Activated CD4-positive, alpha-beta T cell treated with anti-CD3 and anti-CD28 coated beads, Interleukin-2, Interleukin-6, amounts not matched to agents 100 ng/mL and 50 ng/mL, durations not matched to agents 16 hours and 8 hours (primary cell): ENCODE data around the gene ARMC12.
"Not testable (repeated sequence)": the region's sequence is repeated elsewhere in the genome, so short reads cannot be mapped to it uniquely, and the experiment has no call there.

Experiments
- DNase-seq: peaks from one replicate; pipeline ENCODE4 v3.0.0-alpha.2; 2020

Gene ARMC12

GRCh38 chr6:35718911-35719381, 17.9 kb upstream of the ARMC12 start:
- DNase-seq, result peak; percentile 61

DNA sequence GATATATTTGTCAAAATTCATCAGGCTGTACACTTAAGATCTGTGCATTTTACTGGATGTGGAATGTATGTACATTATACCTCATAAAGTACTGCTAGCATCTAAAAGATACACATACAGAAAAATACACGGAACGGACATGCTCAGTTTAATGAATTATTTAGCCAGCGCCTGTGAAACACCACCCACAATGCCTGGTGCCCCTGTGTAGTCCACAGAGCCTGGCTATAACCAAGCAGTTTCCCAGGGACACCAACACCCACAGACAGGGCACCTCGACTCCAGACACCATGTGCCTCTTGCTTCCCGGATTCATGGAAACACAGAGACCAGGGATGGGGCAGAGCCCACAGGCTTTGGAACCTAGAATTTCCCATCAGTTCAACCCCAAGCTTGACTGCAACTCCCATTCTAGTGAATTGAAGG, 17.4 kb upstream of the ARMC12 start:
- no peak for DNase-seq

- DNase-seq, result peak; percentile 32
These were observed 16.8 kb upstream of the ARMC12 start for GRCh38 chr6:35719830-35720733.

GRCh38 chr6:35722121-35722761, 14.6 kb upstream of the ARMC12 start:
- no peak for DNase-seq

DNA sequence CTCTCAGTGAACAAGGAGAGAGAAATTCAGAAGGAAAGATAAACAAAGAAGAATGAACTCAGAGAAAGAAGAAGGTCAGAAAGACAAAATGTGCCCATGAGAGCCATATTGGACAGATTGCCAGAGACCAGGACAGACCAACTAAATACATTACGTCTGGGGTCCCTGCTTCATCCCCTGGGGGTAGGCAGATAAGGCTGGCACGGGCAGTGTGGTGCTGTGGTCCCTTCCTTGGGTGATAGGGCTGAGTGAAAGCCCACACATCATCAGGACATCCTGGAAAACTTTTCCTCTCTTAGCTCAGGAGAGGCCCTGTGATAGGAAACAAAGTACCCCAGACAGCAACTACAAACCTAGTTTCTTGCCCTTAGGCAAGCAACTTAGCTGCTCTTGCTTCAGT, 13.2 kb upstream of the ARMC12 start:
- DNase-seq, result no peak

- DNase-seq, result no peak
These were observed 12.8 kb upstream of the ARMC12 start for GRCh38 chr6:35724059-35724458.

- DNase-seq, result no peak
These were observed 12.4 kb upstream of the ARMC12 start for GRCh38 chr6:35724471-35724870.

GRCh38 chr6:35725081-35725708, 11.6 kb upstream of the ARMC12 start:
- no peak for DNase-seq

DNA sequence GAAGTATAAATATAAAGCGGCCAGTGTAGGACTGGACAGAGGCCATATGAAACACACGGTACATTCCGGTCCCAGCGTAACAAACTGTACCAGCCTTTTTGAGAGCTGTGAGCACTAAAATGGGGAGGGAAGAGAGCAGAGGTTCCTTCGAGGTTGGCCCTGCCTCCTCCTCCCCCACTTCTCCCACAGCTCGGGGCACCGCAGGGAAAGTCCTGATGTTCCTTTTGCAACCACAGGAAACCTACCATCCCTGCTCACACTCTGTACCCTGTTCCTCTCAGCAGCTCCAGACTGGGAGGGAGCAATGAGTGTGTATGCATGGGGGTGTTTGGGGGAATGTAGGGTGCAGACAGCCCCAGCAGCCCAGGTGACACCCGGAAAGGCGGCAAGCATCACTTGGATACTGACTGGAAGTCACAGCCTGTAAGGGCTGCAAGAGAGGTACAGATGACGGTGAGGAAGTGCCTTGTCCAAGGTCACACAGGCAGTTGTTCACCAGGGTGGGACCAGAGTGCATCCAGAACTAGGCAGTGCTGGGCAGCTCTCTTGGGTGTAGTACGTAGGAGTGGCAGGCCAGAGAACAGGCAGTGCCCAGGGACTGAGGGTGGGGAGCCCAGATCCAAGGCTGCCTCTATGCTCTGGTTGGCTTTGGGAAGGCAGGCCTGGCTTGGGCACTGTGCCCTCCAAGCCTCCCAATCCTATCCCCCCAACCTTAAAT, 11.0 kb upstream of the ARMC12 start:
- no peak for DNase-seq

DNA sequence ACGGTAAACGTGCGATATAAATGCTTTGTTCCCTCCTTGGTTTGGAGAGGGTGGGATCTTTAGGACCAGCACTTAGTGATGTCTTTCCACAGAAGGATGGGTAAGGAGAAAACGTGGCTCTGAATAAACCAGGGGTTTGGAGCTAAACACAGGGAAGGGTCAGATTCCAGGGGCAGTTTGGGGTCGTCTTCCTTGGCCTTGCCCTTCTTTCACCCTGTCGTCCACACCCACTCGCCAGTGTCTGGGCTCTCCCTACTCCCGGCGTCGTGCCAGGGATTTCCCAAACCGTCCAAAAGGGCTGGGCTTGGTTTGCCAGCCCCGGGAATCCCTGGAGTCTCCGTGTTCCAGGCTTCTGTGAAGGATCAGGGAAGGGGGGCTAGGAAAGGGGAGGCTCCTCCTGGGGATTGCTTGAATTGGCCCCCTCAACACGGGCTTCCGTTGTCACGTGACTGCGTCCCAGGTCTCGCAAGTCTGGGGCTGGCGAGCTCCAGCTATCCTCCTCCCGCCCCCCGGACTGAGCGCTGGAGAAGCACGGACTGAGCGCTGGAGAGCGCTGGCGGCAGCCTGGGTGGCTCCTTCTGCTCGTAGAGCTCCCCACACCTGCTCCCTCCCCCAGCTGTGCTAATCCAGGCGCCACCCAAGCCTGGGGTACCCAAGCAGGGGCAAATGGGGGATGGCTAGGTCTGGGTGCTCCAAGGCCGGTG, 9.4 kb upstream of the ARMC12 start:
- DNase-seq, result peak; percentile 59

DNA sequence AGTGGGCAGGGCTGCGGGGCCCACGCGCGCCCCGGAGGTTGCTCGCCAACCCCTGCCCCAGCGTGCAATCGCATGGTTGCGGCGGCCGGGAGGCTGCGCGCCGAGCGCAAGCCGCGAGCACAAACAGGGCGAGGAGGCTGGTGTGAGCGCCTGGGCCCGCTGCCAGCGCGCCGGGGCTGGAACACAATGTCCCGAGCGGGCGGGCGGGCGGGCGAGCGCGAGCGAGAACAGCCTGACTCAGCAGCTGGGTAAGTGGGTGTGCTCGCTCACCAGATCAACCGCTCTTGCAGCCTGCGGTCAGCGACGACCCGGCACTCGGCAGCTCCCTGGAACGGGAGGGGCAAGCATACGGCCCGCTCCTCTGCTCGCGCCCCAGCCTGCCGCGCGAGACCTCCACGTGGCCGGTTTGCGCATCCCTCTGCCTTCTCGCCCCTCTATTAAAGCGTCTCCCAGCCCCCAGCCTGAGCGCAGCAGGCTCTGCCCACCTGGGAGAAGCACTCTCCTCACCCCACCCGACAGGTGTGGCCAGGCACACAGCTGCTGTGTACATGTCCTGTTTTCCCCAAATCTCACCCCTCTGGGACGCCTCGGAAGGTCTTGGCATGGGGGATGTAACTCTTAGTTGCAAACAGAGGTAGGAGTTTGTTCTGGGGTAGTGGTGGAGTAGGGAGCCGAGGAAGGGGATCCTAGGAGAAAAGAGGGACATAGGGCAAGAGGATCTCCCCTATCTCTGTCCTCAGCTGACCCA, 8.7 kb upstream of the ARMC12 start:
- peak; percentile 92 for DNase-seq

DNA sequence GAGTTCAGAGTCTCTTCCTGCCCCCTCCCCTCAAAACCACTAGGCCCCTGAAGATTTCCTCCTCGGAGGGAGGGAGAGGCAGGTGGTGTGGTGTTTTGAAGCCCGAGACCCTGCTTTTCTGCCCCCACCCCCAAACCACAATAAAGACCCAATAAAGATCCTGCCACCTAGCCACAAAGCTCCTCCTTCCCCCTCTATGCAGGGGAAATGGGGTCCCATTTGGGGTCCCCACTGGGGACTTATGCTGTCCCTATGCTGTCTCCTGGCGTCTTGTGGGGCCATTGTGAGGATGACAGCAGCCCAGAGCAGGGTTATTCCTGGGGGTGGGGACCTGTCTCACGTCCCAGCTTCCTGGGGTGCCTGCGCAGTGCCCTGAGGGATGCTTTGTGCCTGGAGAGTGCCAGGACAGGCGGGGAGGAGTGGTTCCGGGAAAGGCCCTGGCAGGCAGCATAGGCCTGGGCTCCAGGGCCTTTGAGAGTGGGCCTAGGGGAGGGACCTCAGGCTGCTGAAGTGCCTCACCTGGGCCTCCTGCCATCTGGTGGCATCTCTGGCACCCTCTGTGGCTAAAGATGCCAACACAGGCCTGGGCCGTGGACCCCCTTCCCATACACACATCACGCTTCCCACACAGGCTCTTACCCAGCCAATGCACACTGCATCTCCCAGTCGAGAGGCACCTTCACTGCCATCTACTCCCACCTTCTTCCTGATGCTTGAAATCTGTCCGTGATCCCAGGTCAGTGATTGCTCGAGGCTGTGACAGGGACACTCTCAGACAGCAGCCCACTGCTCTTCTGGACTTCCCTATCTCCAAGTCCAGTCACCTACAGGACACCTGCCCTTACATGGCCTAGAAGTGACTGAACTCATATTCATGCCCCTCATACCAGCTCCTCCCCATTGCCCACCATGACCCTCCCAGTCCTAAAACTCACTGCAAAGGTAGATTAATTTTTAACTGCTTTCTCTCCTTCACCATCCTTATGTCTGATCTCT, 7.9 kb upstream of the ARMC12 start:
- peak; percentile 47 for DNase-seq

- peak; percentile 11 for DNase-seq
These were observed 7.1 kb upstream of the ARMC12 start for GRCh38 chr6:35729722-35730121.

GRCh38 chr6:35730745-35731413, 6.0 kb upstream of the ARMC12 start:
- DNase-seq, result no peak

- DNase-seq, result peak; percentile 96
These were observed 5.5 kb upstream of the ARMC12 start for GRCh38 chr6:35731414-35731735.

DNA sequence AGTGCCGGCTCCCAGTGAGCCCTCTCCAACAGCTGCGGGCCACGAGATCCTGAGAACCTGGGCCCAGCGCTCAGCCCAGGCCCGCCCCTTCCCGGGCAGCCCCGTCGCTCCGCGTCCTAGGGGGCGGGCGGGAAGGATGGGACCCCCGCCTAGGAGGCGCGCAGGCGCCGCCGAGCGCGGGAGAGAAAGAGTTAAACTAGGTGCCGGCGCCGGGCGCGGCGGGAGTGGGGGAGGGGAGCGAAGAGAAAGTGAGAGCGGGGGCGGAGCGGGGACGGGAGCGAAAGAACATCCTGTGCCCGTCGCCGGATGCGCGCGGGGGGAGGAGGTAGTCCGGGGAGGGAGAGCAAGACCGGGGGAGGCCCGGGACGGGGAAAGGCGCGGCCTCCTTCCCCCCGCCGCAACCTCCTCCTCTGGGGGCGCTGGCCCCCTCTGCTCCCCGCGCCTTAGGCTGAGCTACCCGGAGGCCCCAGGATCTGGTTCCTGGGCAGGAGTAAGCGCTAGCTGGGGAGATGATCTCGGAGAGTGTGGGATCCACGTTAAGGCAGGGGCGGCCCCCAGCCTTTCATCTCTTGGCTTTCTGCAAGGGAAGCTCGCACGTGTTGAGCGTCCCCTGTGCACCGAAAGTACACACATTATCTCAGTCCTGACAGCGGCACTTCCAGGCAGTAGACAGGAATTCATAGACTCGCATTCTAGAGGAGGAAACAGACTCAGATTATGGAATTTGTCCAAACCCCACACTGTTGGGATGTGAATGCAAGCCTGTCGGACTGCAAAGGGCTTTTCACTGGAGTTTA, 4.9 kb upstream of the ARMC12 start:
- peak; percentile 95 for DNase-seq

GRCh38 chr6:35733633-35734032, 3.2 kb upstream of the ARMC12 start:
- no peak for DNase-seq

DNA sequence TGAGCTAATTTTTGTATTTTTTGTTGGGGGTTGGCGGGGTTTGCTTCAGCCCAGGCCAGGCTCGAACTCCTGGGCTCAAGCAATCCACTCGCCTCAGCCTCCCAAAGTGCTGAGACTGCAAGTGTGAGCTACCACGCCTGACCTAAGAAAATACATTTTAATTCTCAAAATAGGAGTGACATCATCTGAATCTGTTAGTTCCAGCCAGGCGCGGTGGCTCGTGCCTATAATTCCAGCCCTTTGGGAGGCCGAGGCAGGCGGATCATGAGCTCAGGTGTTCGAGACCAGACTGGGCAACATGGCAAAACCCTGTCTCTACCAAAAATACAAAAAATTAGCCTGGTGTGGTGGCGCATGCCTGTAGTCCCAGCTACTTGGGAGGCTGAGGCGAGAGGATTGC, 2.5 kb upstream of the ARMC12 start:
- not testable (repeated sequence) for DNase-seq

- DNase-seq, result no peak
These were observed 1.4 kb upstream of the ARMC12 start for GRCh38 chr6:35735452-35735851.
